IPS-15b (cell line): Measurements from ENCODE around the gene TRMT1.
A peak's percentile ranks its signal among the peaks of the same experiment; 100 is the strongest.

Source experiments
- H3K27me3 ChIP-seq: one replicate; pipeline ENCODE4 v1.6.1; 2013; ENCODE audit warnings: low read length; ENCODE audit not compliant: control insufficient read depth, insufficient read depth
- H3K36me3 ChIP-seq: one replicate; pipeline ENCODE4 v1.6.1; 2013; ENCODE audit warnings: low read length; ENCODE audit not compliant: control insufficient read depth, insufficient read depth
- H3K4me1 ChIP-seq: one replicate; pipeline ENCODE4 v1.6.1; 2013; ENCODE audit warnings: mild to moderate bottlenecking, low read length; ENCODE audit not compliant: control insufficient read depth, insufficient read depth
- H3K4me3 ChIP-seq: one replicate; pipeline ENCODE4 v1.5.1; 2013; ENCODE audit warnings: low read depth, low read length
- H3K9ac ChIP-seq: one replicate; pipeline ENCODE4 v1.6.1; 2013; ENCODE audit warnings: low read depth, mild to moderate bottlenecking, low read length
- H3K9me3 ChIP-seq: one replicate; pipeline ENCODE4 v1.6.1; 2013; ENCODE audit warnings: mild to moderate bottlenecking, low read length; ENCODE audit not compliant: control insufficient read depth, insufficient read depth

The TRMT1 gene

GRCh38 chr19:13129384-13129783 lies 12.8 kb upstream of the TRMT1 start:
- H3K4me3 ChIP-seq = no peak overlapping the region
- no peaks in the 10 kb centered on the region for H3K27me3 ChIP-seq
- no peak overlapping the region for H3K9ac ChIP-seq
- H3K4me1 ChIP-seq = no peaks in the 10 kb centered on the region
- no peaks in the 10 kb centered on the region for H3K9me3 ChIP-seq
- H3K36me3 ChIP-seq = peaks cover 11% of the 10 kb centered on the region

DNA sequence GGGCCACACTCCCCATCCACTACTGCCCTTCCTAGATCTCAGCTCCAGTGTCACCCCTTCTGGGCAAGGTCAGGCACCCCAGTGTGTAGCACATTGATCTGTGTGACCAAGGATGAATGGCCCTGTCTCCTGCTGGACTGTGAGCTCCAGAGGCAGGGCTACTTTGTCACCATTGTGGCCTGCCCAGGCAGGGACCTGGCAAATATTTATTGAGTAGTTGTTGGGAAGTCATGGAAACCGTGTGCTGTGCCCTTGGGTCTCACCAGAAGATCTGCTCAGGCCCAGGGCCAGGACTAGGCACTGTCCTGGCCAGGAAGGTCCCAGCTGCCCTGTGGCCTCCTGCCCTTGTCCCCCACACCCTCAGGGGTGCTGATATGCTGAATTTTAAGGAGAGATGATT lies 12.0 kb upstream of the TRMT1 start:
- H3K4me1 ChIP-seq = no peaks in the 10 kb centered on the region
- H3K9ac ChIP-seq = no peak overlapping the region
- no peak overlapping the region for H3K4me3 ChIP-seq
- no peaks in the 10 kb centered on the region for H3K27me3 ChIP-seq
- H3K9me3 ChIP-seq = no peaks in the 10 kb centered on the region
- peaks cover 10% of the 10 kb centered on the region for H3K36me3 ChIP-seq

DNA sequence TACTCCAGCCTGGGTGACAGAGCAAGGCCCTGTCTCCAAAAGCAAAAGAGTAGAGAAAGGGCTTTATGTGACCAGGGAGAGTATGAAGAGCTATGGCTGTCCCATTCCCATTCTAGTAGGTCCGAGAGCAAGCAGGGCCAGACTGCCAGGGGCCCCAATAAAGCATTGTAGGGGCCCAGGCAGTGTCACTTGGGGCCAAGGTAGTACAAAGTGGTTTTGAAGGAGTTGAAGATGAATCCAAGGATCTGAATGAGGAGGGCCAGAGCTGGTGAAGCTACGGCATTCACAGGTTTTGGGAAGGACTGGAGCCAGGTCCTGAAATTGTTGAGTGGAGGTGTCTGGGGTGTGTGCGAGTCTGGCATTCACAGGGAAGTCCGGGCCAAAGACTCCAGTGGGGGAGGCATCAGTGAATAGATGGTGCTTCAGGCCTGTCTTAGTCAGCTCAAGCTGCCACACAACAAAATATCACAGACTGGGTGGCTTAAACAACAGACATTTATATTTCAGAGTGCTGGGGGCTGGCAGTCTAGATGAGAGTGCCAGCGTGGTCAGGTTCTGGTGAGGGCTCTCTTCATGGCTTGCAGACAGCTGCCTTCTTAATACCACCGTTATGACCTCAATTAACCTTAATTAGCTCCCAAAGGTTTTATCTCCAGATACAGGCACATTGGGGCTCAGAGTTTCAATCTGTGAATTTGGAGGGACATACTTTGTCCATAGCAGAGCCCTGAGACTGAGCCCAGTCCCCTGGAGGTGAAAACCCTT lies 11.5 kb upstream of the TRMT1 start:
- H3K27me3 ChIP-seq = no peaks in the 10 kb centered on the region
- H3K36me3 ChIP-seq = peaks cover 10% of the 10 kb centered on the region
- H3K4me3 ChIP-seq = no peak overlapping the region
- no peaks in the 10 kb centered on the region for H3K9me3 ChIP-seq
- no peaks in the 10 kb centered on the region for H3K4me1 ChIP-seq
- H3K9ac ChIP-seq = no peak overlapping the region

- Histone ChIP-seq H3K4me3 (no peak overlapping the region), H3K9me3 (no peaks in the 10 kb centered on the region), H3K9ac (no peak overlapping the region), H3K36me3 (peaks cover 14% of the 10 kb centered on the region), H3K4me1 (no peaks in the 10 kb centered on the region), H3K27me3 (no peaks in the 10 kb centered on the region)
Measured at GRCh38 chr19:13127051-13127450, 10.5 kb upstream of the TRMT1 start.

GRCh38 chr19:13122980-13123957 lies 6.7 kb upstream of the TRMT1 start:
- no peak overlapping the region for H3K4me3 ChIP-seq
- peaks cover 24% of the 10 kb centered on the region for H3K36me3 ChIP-seq
- H3K9me3 ChIP-seq = no peaks in the 10 kb centered on the region
- peaks cover 24% of the 10 kb centered on the region for H3K4me1 ChIP-seq
- H3K9ac ChIP-seq = no peak overlapping the region
- no peaks in the 10 kb centered on the region for H3K27me3 ChIP-seq

- Histone ChIP-seq H3K9me3 (no peaks in the 10 kb centered on the region), H3K9ac (peak overlapping the region; percentile 24), H3K4me1 (peaks cover 24% of the 10 kb centered on the region), H3K27me3 (no peaks in the 10 kb centered on the region), H3K36me3 (peaks cover 24% of the 10 kb centered on the region), H3K4me3 (no peak overlapping the region)
Measured at GRCh38 chr19:13122275-13122878, 5.8 kb upstream of the TRMT1 start.

DNA sequence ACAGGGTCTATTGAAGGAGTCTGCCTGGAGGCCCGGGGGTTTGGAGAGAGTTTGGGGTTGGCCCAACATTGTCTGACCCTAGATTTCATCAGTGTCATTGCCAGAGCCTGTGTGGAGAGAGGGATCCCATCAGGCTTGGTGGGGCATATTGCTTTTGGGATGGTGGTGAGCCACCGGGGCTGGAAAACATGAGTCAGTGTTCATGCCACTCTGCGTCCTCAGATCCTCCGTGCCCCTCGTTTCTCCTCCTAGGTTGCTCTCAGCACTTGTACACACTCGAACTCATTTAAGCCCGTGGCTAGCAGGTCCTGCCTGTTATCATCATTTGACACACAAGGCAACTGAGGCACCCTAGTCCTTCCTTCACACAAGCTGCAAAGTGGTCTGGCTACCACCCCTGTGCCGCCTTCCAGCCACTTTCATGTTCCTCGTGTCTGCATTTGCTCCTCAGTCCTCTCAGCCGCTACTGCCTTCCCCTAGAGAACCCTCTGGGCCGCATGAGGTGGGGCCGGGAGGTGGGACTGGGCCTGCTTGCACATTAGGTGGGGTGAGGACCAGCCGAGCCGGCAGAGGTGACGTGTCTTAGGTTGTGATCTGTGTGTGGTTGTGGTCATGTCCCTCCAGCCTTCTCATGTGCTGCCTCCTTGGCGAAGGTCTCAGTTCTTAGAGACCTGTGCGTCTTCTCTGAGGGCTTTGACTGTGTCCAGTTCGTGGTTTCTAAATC lies 5.2 kb upstream of the TRMT1 start:
- Histone ChIP-seq H3K36me3 (peaks cover 24% of the 10 kb centered on the region), H3K9me3 (no peaks in the 10 kb centered on the region), H3K27me3 (no peaks in the 10 kb centered on the region), H3K9ac (peak overlapping the region; percentile 24), H3K4me1 (peaks cover 24% of the 10 kb centered on the region), H3K4me3 (peak overlapping the region; percentile 88)

DNA sequence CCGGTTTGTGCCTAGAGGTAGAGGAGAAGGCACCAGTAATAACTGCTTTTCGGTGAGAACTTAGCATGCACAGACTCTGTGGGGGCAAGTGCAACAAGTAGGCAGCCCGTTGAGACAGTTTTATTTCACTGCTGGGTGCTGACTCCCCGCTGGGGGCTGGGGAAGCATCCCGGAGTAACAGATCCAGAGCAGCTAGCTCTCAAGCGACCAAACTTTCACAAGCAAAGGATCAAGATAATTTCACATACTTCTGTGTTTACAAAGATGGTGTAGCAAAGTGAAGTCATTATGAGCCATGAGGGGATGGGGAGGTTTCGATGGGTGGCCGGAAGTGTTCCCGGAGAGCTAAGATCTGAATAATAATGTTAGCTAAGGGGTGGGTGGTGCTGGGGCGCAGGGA lies 4.3 kb upstream of the TRMT1 start:
- peak overlapping the region; percentile 88 for H3K4me3 ChIP-seq
- no peaks in the 10 kb centered on the region for H3K27me3 ChIP-seq
- H3K36me3 ChIP-seq = peaks cover 20% of the 10 kb centered on the region
- H3K4me1 ChIP-seq = peaks cover 25% of the 10 kb centered on the region
- no peak overlapping the region for H3K9ac ChIP-seq
- no peaks in the 10 kb centered on the region for H3K9me3 ChIP-seq

GRCh38 chr19:13120031-13120430 lies 3.5 kb upstream of the TRMT1 start:
- peak overlapping the region; percentile 88 for H3K4me3 ChIP-seq
- H3K9ac ChIP-seq = peak overlapping the region; percentile 61
- peaks cover 28% of the 10 kb centered on the region for H3K4me1 ChIP-seq
- no peaks in the 10 kb centered on the region for H3K27me3 ChIP-seq
- H3K36me3 ChIP-seq = peaks cover 21% of the 10 kb centered on the region
- H3K9me3 ChIP-seq = no peaks in the 10 kb centered on the region

DNA sequence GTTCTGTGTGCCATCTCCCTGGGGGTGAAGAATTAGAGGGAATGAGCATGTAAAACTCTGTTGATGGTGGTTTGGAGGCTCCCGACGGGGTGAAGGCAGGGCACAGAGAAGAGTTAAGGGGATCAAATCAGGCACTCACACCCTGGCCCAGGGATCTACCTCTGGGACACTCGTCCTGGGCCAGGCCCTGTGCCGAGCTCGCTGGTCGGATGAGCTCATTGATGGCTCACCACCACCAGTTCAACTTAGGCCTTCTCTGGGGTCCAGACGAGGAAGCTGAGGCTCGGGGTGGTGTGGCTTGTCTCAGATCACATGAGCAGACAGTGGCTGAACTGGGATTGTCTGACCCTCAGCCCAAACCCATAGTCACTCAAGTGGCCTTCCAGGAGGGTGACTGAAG lies 3.1 kb upstream of the TRMT1 start:
- Histone ChIP-seq H3K27me3 (no peaks in the 10 kb centered on the region), H3K36me3 (peaks cover 24% of the 10 kb centered on the region), H3K4me3 (peak overlapping the region; percentile 88), H3K4me1 (peaks cover 28% of the 10 kb centered on the region), H3K9ac (peak overlapping the region; percentile 61), H3K9me3 (no peaks in the 10 kb centered on the region)
